HG03108 (cell line): ENCODE results near the gene CACNA2D2.

Experiments
- ATAC-seq: cut with Tn5 transposase; IDR thresholded peaks from one replicate; pipeline ENCODE4 v1.9.1; 2021; ENCODE audit warnings: moderate library complexity; ENCODE audit not compliant: unreplicated experiment

CACNA2D2 gene

DNA sequence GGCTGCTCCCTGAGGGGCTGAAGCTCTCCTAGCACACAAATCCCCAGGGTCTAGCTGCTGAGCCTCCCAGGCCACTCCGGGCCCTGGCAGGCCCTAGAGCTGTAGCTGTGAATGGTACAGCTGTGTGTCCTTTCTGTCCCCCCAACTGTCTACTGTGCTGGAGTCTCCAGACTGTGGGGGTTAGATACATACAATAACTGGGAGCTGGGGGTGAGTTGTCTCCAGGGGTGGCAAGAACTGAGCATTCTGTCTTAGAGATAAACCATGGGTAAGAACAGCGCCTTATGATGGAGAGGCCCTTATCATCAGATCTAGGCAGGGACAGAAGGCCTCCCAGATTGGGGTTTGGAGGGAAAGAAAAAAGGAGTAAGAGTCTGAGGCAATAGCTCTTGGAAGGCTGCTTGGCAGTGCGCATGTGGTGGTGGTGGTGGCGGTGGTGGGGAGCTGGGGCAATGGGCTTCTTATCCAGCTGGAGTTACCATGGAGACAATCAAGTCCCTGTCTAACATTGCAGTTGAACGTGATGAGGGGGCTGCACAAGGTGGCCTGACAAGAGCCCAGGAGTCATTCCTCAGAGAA, 149.2 kb downstream of the CACNA2D2 start:
- no peak for ATAC-seq

DNA sequence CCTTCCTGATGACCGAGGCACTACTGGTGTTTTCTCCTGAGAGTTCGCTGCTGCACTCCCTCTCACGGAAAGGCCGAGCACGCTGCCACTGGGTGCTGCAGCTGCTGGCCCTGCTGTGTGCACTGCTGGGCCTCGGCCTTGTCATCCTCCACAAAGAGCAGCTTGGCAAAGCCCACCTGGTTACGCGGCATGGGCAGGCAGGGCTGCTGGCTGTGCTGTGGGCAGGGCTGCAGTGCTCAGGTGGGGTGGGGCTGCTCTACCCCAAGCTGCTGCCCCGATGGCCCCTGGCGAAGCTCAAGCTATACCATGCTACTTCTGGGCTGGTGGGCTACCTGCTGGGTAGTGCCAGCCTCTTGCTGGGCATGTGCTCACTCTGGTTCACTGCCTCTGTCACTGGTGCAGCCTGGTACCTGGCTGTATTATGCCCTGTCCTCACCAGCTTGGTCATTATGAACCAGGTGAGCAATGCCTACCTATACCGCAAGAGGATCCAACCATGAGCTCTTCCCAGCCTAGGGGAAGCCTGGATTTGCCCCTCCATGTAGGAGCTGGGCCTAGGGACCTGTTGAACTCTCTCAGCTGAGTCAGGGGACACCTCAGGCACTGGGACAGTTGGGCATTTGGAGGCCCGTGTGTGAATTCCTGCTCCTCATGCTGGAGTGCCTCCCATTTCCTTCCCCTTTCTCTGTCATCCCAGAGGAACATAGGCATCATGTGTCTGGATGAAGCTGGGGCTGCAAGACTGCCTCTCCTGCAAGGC, 150.0 kb downstream of the CACNA2D2 start:
- no peak for ATAC-seq

DNA sequence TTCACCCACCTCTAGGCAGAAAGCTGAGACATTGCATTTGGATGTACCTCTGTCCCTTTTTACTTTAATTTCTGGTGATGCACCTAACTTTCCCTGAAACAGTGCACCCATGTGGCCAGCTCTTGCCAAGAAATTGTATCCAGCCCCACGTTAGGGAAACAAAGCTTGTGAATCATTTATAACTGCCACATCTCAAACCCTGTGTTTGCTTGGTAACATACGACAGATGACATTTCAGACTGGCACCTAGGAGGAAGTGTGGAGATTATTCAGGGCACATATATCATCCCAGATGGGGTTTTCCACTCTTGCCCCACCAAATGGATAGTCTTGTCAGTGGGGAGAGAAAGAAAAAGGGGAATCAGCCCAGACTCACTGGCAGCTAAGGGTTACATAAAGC, 150.7 kb downstream of the CACNA2D2 start:
- no peak for ATAC-seq

DNA sequence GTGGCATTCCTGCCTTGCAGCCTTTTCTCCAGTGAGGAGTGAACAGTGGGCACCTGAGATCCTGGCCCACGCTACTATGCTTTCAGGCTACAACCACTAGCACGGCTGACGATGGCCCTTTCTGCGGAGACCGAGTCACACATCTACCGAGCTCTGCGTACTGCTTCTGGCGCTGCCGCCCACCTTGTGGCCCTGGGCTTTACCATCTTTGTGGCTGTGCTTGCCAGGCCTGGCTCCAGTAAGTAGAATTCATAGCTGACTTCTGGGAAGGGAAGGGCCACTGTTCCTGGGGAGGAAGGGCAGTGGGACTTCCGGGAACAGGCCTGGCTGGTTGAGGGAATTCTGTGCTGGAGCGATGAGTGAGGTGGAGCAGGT, 152.1 kb downstream of the CACNA2D2 start:
- no peak for ATAC-seq

DNA sequence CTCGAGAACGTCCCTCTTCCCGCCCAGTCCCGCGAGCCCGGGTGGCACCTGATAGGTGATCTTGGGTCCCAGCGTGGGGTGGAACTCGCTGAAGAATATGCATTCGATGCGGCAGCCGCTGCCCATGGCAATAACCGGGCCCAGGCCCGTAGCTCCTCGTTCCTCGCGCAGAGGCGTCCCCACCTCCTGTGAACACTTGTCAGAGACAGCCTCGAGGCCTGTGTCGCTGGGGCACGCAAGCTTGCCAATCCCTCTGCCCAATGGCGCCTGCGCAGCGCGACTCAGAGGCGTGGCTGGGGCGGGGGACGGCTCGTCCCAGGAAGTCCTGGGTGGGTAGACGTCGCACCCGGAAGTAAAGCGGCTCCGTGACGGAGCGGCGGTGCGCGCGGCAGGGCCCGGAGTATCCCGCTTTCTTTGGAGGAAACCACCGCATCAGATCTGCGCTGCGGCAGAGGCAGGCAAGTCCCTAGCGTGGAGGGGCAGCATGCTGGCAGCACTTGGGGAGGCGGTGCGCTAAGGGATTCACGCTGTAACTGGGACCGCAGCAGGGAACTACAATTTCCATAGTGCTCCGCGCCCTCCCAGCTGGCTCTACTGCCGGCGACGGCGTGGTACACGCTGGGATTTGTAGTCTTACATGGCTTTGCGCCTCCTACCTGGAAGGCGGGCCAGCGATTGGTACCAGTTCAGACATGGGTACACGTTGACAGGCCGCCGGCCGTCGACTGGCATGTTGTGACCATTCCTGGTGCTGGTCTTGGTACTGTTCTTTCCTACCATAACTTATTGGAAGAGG, 152.7 kb downstream of the CACNA2D2 start, which contains the start of the genes CYB561D2 and NPRL2:
Gene CYB561D2 (plus strand): TSS at position 336 of the 796 bp plus-strand sequence. CDS start 572 bp downstream, outside the sequence.
Gene NPRL2 (minus strand): TSS at position 249 of the 796 bp plus-strand sequence. CDS start 123 bp downstream, at position 126.
- ATAC-seq: peak; percentile 86

DNA sequence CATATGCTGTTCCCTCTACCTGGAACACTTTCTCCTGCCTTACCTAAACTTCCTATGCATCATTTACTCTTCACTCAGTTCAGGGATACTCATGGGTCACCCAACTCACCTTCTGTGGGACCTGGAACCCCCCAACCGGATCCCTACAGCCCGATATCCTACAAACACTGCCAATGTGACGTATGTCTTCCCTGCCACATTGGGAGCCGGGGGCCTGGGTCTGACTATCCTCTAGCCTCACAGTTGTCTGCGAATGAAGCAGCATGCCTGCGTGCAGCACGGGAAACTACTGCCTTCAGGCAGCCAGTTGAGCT, 153.3 kb downstream of the CACNA2D2 start:
- no peak for ATAC-seq

DNA sequence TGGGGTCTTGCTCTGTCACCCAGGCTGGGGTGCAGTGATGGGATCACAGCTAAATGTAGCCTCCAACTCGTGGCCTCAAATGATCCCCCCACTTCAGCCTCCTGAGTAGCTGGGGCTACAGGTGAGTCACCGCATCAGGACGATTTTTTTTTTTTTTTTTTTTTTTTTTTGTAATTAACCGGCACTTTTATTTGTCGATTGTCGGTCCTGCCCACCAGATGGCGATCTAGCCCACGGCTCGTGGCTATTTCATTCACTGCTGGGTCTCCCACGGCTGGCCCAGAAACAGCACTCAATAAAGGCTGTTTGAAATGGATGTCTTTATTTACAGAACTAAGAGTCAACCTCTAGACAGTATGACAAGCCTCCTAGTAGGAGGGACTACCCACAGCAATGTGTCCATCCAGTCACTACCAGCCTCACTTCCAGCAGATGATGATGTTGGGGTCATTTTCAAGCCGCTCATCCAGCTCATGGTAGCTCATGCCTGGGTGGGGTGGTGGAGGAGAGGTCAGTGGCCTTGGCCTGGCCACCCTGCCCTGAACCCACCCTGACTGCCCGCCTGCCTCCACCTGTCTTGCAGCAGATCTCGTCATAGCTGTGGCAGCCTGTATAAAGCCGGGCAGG, 156.1 kb downstream of the CACNA2D2 start:
- ATAC-seq: no peak

DNA sequence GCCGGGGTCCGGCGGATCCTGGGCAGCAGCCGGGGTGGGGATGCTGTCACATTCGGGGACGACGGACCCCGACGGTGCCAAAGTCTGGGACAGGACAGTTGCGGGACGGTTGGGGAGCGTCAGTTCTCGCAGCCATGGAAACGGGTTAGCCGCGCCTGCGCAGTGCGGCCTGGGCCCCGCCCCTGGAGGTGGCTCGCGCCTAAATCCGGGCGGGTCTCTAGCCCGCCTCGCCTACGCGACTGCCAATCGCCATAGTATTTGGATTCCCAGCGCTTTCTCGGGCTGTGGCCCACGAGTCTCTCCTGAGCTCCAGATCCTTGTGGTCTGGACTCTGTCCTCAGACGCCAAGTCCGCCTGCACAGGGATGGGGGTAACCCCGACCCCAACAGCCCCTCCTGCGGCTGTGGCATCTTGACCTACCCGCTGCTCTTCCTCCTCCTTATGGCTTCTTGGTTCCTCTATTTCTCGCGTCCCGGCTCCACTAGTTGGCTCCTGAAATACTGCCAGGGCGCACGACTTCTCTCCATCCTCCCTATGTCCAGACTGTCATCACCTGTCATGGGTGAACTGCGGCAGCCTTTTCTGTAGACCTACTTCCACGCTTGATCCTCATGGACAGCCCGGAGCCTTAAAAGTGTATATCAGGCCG, 157.7 kb downstream of the CACNA2D2 start, which contains the start of gene ZMYND10:
Gene ZMYND10 (minus strand): TSS at position 147 of the 649 bp plus-strand sequence. CDS start 153 bp downstream, outside the sequence.
- ATAC-seq: no peak

DNA sequence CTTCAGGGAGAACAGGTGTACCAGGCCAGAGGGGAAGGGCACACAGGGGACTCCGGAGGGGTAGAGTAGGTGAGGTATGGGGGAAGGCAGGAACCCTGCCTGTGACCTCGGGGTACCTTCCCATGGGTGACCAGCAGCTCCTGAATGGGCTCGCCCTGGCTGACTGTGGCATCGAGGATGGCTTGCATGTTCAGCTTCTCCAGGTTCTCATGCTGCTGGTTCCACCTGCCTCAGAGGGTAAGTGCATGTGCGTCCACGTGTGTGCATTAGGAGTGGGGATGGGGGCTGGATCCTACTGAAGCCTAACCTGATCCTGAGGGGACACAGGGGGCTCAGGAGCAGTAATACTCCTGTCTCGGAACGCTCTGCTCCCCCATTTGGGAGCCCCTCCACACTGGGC, 158.4 kb downstream of the CACNA2D2 start:
- ATAC-seq: no peak

DNA sequence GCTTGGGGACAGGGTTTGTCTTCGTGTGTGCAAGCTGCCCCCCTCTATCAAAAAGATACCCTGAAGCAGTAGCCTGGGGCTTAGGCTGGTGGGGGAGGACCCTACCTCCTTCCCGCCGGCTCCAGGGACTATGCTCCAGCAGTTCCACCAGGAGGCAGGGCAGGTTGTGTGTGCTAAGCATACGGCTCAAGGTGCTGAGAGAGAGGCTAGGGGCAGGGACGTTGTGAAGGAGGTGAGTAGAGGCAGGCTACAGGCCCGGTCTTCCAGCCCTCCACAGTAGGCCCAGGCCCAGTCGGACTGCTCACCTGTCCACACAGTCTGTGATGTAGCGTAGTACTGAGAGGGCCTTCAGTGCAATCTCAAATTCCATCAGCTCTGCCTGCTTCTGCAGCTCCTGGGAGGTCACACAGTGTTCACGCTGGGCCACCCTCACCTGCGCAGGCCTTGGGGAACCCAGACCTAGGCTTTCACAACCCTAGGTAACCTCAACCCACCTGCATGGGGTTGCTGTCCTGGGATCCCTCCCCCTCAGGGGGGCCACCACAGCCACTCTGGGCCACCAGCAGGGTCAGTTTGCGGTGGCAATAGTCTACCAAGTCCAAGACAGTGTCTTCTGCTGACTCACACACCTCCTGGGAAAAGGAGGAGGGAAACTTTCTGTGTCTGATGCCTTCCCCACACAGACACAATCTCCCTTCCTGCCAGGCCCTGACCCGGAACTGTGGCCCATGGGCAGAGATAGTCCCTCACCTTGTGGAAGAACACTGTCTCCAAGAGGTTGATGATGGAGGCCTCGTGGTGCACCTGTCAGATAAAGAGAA, 160.4 kb downstream of the CACNA2D2 start:
- ATAC-seq: no peak

DNA sequence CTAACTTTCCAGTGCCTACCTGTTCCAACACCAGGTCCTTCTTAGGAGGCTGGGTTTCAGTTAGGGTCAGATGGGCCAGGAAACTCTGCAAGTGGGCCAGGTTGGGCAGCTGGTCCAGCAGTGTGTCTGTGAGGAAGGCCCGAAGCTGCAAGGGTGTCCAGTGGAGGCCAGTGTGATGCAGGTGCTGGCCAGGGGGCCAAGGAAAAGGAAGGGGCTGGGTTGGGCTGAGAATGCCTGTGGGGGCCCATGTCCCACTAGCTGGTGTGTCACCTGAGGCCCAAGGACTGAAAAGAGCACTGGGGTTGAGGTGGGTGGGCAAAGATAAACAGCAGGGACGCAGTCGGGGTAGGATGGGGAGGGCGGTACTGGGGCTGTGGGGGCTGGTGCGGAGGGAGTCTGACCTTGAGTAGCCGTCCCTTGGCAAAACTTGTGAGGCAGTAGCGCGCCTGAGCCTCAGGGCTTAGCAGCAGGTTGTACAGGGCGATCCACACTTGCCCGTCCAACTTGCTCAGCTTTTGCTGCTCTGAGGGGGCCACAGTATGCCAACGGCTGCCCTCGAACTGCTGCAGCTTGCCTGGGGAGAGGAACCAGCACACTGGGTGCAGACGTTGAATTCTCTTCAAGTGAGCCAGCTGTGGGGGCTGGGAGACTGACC, 161.3 kb downstream of the CACNA2D2 start:
- ATAC-seq: no peak

DNA sequence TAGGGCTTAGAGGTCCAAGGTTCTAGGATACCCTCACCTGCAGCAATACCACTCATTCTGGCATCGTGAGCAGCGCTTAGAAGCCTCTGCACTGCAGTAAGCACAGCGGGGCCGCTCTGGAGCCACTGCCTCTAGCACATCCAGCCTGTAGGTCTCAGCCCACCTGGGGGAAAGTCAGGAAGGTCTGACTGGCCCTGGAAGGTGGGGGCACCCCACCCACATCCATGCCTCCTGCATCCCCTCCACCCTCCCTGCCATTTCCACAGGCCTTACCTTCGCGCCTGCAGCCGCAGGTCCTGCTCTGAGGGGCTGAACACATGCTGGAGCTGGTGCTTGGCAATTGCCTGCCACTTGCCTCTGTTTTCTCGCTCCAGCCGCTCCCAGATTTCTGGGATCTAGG, 161.9 kb downstream of the CACNA2D2 start:
- ATAC-seq: no peak

DNA sequence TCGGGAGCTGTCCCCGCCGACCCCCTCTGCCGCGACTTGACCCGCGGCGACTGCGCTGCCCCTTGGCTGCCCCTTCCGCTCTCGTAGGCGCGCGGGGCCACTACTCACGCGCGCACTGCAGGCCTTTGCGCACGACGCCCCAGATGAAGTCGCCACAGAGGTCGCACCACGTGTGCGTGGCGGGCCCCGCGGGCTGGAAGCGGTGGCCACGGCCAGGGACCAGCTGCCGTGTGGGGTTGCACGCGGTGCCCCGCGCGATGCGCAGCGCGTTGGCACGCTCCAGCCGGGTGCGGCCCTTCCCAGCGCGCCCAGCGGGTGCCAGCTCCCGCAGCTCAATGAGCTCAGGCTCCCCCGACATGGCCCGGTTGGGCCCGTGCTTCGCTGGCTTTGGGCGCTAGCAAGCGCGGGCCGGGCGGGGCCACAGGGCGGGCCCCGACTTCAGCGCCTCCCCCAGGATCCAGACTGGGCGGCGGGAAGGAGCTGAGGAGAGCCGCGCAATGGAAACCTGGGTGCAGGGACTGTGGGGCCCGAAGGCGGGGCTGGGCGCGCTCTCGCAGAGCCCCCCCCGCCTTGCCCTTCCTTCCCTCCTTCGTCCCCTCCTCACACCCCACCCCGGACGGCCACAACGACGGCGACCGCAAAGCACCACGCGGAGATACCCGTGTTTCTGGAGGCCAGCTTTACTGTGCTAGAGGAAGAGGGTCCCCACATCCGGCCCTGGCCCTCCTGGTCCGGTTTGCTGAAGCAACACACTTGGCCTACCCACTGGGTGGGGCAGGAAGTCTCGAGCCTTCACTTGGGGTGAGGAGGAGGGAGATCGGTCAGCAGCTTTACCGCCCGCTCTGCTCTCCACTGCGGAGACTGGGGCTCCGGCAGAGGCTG, 162.7 kb downstream of the CACNA2D2 start, which contains the start of gene RASSF1:
Gene RASSF1 (minus strand): TSS at position 389 of the 882 bp plus-strand sequence. CDS start 31 bp downstream, at position 358.
- ATAC-seq: peak; percentile 19

DNA sequence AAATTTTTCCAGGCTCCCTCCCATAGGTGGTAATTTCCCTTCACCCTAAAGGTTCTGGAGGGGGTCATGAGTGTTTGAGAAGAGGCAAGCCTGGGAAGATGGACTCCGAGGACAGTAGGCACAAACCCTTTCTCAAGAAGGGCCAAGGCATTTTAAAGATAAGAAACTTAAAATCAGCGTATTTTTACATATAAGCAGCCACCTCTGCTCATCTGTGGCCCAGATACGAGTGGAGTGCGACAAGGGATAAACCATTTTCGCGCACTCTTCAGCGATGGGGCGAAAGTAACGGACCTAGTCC, 163.3 kb downstream of the CACNA2D2 start:
- ATAC-seq: no peak

DNA sequence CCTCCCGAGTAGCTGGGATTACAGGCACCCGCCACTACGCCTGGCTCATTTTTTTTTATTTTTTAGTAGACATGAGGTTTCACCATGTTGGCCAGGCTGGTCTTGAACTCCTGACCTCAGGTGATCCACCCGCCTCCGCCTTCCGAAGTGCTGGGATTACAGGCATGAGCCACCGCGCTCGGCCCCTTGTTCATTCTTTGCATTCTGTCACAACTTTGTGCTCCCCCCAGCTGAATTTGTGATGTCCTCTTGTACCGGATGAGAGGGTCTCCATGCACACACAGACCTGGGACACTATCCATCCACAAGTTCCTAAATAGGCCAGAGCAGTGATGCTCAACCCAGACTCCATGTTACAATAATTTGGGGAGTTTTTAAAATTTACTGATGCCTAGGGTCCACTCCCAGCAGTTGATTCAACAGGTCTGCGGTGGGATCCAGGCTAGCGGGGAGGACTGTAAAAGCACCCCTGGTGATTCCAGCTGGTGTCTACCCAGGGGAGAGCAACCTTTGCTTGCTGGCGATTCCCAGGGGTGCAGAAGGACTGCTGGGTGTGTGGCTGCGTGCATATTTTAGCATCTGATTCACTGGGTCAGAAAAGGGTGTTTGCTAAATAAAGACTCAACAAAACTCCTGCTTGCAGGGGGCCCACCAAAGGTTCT, 163.8 kb downstream of the CACNA2D2 start:
- no peak for ATAC-seq

DNA sequence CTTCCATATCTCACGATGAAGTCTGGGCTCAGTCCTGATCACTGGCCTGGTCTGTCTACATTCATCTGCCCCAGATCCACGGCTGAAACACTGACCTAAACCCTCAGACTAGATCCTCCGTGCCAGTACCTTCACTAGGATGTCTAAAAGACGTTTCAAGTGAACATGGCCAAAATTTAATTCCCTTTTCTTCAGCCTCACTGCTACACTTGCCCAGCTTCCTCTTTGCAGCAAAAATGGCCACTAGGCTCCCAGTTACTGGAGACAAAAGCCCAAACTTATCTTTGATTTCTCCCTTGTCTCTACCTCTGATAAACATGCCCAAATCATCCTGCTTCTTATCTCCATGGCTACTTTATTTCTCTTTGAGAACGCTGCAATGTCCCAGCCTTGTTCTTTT, 164.5 kb downstream of the CACNA2D2 start:
- ATAC-seq: no peak

DNA sequence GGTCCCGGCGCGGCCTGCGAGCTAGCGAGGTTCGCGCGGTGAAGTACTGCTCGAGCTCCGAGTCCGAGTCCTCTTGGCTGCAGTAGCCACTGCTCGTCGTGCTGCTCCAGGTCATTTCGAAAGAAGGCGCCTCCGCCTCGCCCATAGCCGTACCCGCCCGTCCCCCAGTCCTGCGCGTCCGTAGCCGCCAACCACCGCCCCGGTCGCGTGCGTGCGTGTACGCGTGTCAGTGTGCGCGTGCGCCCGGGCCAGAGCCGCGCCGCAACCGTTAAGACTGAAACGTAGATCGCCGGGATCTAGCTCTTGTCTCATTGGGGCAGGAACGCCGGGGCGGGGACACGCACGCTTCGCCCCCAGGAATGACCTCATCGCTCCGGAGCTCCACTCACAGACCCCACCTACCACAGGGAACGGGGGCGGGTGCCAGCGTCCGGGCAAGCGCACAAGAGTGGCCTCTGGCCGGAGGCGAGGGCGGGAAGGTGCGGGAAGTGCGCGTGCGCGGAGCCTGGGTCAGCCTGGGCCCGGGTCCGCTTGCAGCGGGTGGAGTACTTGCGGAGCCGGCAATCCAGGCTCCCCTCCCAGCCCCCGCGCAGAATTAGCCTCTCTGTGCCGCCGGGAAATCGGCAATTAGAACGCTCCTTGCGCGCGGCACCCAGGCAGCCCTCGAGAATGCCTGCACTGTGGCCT, 166.1 kb downstream of the CACNA2D2 start:
- ATAC-seq: peak; percentile 75
